Type B pancreatic cell (in vitro differentiated cells): Measurements from ENCODE around the gene C6orf120. TPM values are rescaled to one million over a fixed set of nuclear protein-coding genes. Genes with fewer than 3 reads are reported as not detected.
"Not testable (repeated sequence)": the region's sequence is repeated elsewhere in the genome, so short reads cannot be mapped to it uniquely, and the experiment has no call there.

Source experiments
- DNase-seq: peaks from one replicate; pipeline ENCODE4 v3.0.0; 2021; ENCODE audit warnings: mixed read lengths; ENCODE audit not compliant: unreplicated experiment; ENCODE audit errors: extremely low spot score
- H3K27ac Mint-ChIP-seq: 2 replicates; pipeline ENCODE4 v1.8.0; 2021; ENCODE audit warnings: mild to moderate bottlenecking, mixed read lengths
- H3K27me3 Mint-ChIP-seq: 2 replicates; pipeline ENCODE4 v1.8.0; 2021; ENCODE audit warnings: mixed read lengths
- H3K36me3 Mint-ChIP-seq: 2 replicates; pipeline ENCODE4 v1.8.0; 2021; ENCODE audit warnings: mixed read lengths
- H3K4me1 Mint-ChIP-seq: one replicate; pipeline ENCODE4 v1.8.0; 2021; ENCODE audit warnings: mixed read lengths; ENCODE audit not compliant: unreplicated experiment
- H3K4me3 Mint-ChIP-seq: 2 replicates; pipeline ENCODE4 v1.8.0; 2021; ENCODE audit warnings: mild to moderate bottlenecking, mixed read lengths
- H3K9me3 Mint-ChIP-seq: 2 replicates; pipeline ENCODE4 v1.8.0; 2021; ENCODE audit warnings: mixed read lengths
- total RNA-seq: library from RNA; stranded (reverse); gene quantifications from 2 replicates; pipeline ENCODE4 v1.2.1, GENCODE V29; 2021; ENCODE audit warnings: low replicate concordance
- TF ChIP-seq, protein P1 (sequence below): fragments of 200-600 bp; sonication (generic); conservative IDR thresholded peaks from 2 replicates; pipeline ENCODE4 v1.5.0; 2021; ENCODE audit warnings: antibody characterized with exemption, mild to moderate bottlenecking

C6orf120 gene
- total RNA-seq, 1 donor from 2014 or later = 30.4 TPM

DNA sequence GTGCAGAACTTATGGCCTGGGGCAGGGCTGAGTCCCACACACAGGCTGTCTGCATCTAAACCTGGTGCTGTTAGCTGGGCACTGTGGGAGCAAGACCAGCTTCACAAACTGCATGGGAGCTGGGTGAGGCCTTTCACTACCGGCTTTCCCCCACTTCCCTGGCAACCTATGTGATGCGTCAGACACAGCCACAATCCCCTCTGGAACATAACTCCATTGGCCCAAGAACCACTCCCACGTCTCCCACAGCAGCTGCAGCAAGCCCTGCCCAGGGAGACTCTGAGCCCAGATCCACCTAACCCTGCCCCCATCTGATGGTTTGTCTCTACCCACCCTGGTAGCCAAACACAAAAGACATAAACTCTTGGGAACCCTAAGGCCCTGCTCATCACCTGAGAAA lies 9.4 kb upstream of the C6orf120 start:
- no peak for DNase-seq
- peaks cover 57% of the 10 kb centered on the region for H3K36me3 Mint-ChIP-seq
- H3K27me3 Mint-ChIP-seq = no peaks in the 10 kb centered on the region
- TF ChIP-seq, protein P1, sequence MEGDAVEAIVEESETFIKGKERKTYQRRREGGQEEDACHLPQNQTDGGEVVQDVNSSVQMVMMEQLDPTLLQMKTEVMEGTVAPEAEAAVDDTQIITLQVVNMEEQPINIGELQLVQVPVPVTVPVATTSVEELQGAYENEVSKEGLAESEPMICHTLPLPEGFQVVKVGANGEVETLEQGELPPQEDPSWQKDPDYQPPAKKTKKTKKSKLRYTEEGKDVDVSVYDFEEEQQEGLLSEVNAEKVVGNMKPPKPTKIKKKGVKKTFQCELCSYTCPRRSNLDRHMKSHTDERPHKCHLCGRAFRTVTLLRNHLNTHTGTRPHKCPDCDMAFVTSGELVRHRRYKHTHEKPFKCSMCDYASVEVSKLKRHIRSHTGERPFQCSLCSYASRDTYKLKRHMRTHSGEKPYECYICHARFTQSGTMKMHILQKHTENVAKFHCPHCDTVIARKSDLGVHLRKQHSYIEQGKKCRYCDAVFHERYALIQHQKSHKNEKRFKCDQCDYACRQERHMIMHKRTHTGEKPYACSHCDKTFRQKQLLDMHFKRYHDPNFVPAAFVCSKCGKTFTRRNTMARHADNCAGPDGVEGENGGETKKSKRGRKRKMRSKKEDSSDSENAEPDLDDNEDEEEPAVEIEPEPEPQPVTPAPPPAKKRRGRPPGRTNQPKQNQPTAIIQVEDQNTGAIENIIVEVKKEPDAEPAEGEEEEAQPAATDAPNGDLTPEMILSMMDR = no peak
- H3K4me1 Mint-ChIP-seq = peaks cover 7% of the 10 kb centered on the region
- H3K4me3 Mint-ChIP-seq = no peak overlapping the region
- peaks cover 10% of the 10 kb centered on the region for H3K9me3 Mint-ChIP-seq
- no peak overlapping the region for H3K27ac Mint-ChIP-seq

DNA sequence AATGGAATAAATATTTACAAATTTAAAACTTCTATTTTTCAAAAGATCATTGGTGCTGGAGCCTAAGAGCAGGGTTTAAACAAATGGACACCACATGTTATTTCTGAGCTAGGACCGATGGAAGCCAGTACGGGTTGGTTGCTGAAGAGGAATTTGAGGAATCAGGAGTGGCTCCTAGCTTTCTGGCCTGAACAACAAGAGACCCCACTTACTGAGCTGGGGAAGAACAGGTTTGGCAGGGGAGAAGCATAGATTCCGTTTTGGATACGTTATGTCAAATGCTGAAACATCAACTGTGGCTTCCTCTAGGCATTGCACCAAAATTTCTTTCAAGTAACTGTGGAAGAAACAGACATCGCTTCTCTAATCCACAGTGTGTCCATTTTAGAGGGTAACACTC lies 6.8 kb upstream of the C6orf120 start:
- DNase-seq = no peak
- H3K4me3 Mint-ChIP-seq = peak overlapping the region; percentile 17
- peaks cover 10% of the 10 kb centered on the region for H3K9me3 Mint-ChIP-seq
- peaks cover 51% of the 10 kb centered on the region for H3K36me3 Mint-ChIP-seq
- TF ChIP-seq, protein P1 = no peak
- no peaks in the 10 kb centered on the region for H3K27me3 Mint-ChIP-seq
- H3K4me1 Mint-ChIP-seq = peaks cover 7% of the 10 kb centered on the region
- peak overlapping the region; percentile 73 for H3K27ac Mint-ChIP-seq

DNA sequence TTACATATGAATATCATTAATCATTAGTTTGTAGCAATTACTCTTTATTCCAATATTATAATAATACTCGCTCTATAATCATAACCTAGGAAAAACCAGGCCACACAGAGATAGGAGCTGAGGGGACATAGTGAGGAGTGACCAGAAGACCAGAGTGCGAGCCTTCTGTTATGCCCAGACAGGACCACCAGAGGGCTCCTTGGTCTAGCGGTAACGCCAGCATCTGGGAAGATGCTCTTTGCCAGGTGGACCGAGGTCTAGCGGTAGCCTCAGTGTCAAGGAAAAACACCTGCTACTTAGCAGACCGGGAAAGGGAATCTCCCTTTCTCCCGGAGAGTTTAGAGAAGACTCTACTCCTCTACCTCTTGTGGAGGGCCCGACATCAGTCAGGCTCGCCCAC lies 4.8 kb upstream of the C6orf120 start:
- peaks cover 40% of the 10 kb centered on the region for H3K36me3 Mint-ChIP-seq
- not testable (repeated sequence) for H3K4me1 Mint-ChIP-seq, H3K27me3 Mint-ChIP-seq, H3K27ac Mint-ChIP-seq, H3K9me3 Mint-ChIP-seq, DNase-seq, H3K4me3 Mint-ChIP-seq
- TF ChIP-seq, protein P1 = peak; percentile 67

DNA sequence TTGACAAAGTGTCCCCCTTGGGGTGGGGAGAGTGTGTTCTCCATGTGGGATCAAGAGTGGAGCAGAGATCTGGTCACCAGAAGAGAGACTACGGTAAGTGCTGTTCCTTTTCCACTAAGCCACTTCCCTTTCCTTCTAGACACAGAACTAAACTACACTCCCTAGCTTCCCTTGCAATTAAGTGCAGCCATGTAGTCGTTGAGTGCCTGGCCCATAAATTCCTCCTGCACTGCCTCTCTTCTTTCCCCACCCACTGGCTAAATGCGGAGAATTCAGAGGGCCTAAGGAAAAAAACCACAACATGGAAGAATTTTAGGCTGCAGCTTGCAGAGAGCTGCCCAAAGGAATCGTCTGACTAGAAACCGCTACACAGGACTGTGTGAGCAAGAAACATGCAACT lies 1.6 kb upstream of the C6orf120 start:
- no peak for DNase-seq
- Mint-ChIP-seq H3K27ac (peak overlapping the region; percentile 88), H3K9me3 (no peaks in the 10 kb centered on the region), H3K36me3 (peaks cover 24% of the 10 kb centered on the region), H3K27me3 (no peaks in the 10 kb centered on the region), H3K4me3 (peak overlapping the region; percentile 92), H3K4me1 (peaks cover 27% of the 10 kb centered on the region)
- TF ChIP-seq, protein P1 = no peak

DNA sequence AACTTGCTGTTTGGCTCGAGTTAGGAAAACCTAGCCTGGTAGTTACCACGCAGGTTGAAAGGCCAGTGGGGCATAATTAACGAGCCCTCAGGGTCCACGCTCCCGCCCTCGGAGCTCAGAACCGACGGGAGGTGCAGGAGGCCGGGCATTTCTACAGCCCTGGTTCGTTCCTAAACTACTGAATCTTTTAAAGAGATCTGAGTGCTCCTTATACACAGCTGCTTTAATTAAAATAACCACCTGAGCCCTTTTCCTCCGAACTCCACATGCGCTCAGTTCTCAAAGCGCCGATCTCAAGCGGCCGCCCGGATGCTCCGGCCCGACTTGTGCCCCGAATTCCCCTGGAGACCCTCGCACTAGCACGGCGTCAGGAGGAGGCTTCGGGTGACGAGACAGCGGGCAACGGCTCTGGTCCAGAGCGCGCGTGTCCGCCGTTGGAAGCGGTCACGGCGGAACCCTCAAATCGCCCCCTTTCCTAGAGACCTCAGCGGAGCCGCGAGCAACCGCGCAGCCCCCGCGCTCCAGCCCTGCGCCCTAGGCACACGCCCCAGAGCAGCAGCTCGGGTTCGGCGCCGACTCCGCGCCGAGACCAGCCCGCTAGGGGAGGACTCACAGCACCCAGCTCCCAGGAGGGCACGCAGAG lies 494 bp upstream of the C6orf120 start:
- TF ChIP-seq, protein P1 = no peak
- Mint-ChIP-seq H3K4me1 (peaks cover 32% of the 10 kb centered on the region), H3K27me3 (no peaks in the 10 kb centered on the region), H3K4me3 (peak overlapping the region; percentile 92), H3K9me3 (no peaks in the 10 kb centered on the region), H3K27ac (peak overlapping the region; percentile 88), H3K36me3 (peaks cover 15% of the 10 kb centered on the region)
- no peak for DNase-seq
